Muscle of arm (tissue), 12 donors: ENCODE measurements around the gene CAT. TPM values are rescaled to one million over a fixed set of nuclear protein-coding genes. Genes with fewer than 3 reads are reported as not detected.

Source experiments
- DNase-seq: peaks from one replicate; pipeline ENCODE4 v3.0.0-alpha.2; 2013
- polyA plus RNA-seq, 12 donors: library from polyadenylated mRNA; unstranded; fragments of 120-200 nt; gene quantifications; one replicate each; pipeline ENCODE4 v1.2.1, GENCODE V29; 2013; ENCODE audit not compliant: insufficient read length in 12 of 12

Gene CAT
- polyA plus RNA-seq, 12 donors = 55.6 to 84.2 (median 67.3) TPM; not detected in 1

- no peak for DNase-seq
Observed at GRCh38 chr11:34454308-34455032, 15.7 kb downstream of the CAT start.

GRCh38 chr11:34457607-34458006 lies 18.9 kb downstream of the CAT start:
- no peak for DNase-seq

GRCh38 chr11:34458525-34458924 lies 19.8 kb downstream of the CAT start:
- no peak for DNase-seq

- DNase-seq = no peak
Observed at GRCh38 chr11:34459507-34460162, 20.9 kb downstream of the CAT start.

- no peak for DNase-seq
Observed at GRCh38 chr11:34460278-34460677, 21.5 kb downstream of the CAT start.

- DNase-seq = no peak
Observed at GRCh38 chr11:34461215-34461614, 22.5 kb downstream of the CAT start.

- no peak for DNase-seq
Observed at GRCh38 chr11:34464591-34465051, 25.9 kb downstream of the CAT start.

- DNase-seq = no peak
Observed at GRCh38 chr11:34466802-34467488, 28.2 kb downstream of the CAT start.

- DNase-seq = no peak
Observed at GRCh38 chr11:34468209-34468841, 29.6 kb downstream of the CAT start.

- DNase-seq = no peak
Observed at GRCh38 chr11:34473603-34474169, 35.0 kb downstream of the CAT start.

GRCh38 chr11:34475656-34476055 lies 36.9 kb downstream of the CAT start:
- DNase-seq = no peak

- no peak for DNase-seq
Observed at GRCh38 chr11:34476849-34477248, 38.1 kb downstream of the CAT start.

GRCh38 chr11:34478845-34479663 lies 40.3 kb downstream of the CAT start:
- DNase-seq = no peak

- no peak for DNase-seq
Observed at GRCh38 chr11:34480314-34480713, 41.6 kb downstream of the CAT start.

- no peak for DNase-seq
Observed at GRCh38 chr11:34481307-34481706, 42.6 kb downstream of the CAT start.

GRCh38 chr11:34483106-34483874 lies 44.6 kb downstream of the CAT start:
- DNase-seq = no peak

GRCh38 chr11:34487430-34487829 lies 48.7 kb downstream of the CAT start:
- no peak for DNase-seq

- DNase-seq = no peak
Observed at GRCh38 chr11:34488855-34489557, 50.3 kb downstream of the CAT start.

GRCh38 chr11:34490304-34490703 lies 51.6 kb downstream of the CAT start:
- DNase-seq = no peak
